HG03097 (cell line): Measurements from ENCODE around the gene CADM4.
"Not testable (repeated sequence)": the region's sequence is repeated elsewhere in the genome, so short reads cannot be mapped to it uniquely, and the experiment has no call there.

Experiments
- ATAC-seq: cut with Tn5 transposase; IDR thresholded peaks from one replicate; pipeline ENCODE4 v1.9.1; 2021; ENCODE audit not compliant: unreplicated experiment, low FRiP score

CADM4 gene

DNA sequence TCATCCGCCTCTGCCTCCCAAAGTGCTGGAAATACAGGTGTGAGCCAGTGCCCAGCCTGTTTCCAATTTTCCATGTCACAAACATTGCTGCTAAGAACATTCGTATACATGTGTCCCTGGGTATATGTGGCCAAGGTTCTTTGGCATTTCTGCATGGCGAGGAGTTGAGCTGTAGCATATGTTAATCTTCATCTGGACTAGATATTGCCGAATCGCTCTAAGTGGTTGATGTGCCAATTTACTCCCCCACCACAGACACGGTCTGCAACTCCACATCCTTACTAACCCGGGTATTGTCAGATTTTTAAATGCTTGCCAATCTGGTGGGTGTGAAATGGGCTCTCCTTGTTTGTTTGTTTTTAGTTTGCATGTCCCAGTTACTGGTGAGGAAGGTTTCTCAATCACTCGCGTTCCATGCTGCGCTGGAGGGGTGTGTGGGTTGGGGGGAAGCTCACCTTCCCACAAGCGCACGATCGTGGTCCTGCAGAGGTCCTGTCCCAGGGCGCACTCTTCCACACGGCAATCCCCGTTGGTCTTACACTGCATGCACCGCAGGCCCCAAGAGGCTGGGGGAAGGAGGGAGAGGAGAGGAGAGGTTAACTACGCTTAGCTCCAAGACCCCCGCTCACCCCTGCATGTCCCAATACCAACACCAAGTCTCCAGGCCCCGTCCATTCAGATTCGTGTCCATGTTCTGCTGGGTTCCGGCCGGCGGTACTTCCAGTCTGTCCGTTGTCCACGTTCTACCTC, 27.7 kb upstream of the CADM4 start:
- no peak for ATAC-seq

DNA sequence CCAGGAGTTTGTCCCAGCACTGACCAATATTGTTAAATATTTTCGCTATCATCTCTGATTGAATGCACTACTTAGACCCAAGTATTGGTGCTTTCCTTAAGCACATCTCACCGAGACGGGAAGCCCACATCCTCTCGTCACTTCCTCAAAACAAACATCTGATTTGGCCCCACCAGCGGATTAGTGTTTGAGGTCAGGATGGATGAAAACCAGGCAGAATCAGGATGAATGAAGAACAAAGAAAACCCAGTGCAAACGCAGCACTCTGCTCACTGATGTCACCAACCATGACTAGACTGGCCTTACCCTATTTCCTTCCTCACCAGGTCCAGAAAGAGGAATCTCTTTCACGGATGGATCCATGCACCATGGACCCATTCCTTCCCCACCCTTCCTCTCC, 24.4 kb upstream of the CADM4 start:
- no peak for ATAC-seq

DNA sequence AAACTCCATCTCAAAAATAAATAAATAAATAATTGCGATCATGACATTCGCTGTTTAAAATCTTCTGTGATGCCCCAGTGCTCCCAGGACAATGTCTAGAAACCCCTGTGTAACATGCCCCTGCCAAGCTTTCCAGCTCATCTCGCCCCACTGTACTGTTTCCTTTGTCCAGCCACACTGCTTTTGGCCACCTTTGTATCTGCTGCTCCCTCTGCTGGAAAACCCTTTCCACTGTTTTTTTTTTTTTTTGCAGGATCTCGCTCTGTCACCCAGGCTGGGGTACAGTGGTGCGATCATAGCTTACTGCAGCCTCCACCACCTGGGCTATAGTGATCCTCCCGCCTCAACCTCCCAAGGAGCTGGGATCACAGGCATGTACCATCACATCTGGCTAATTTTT, 22.8 kb upstream of the CADM4 start:
- no peak for ATAC-seq

DNA sequence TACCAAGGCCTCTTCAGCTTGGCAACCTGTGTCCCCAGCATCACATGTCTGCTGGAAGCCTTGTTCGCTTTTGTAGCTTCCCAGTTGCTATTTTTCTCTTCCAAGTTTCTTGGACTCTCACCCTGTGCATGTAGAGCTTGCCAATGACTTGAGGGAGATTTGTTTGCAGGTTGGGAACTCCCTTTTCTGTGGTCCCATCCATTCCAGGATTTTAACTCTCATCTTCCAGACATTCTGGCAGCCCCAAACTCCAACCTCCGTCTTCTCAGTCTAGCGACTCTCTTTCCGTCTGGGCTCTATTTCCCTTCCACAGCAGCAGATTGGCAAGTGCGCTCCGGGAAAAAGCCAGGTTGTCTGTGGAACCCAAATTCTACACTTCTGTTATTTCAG, 21.3 kb upstream of the CADM4 start:
- ATAC-seq: no peak

DNA sequence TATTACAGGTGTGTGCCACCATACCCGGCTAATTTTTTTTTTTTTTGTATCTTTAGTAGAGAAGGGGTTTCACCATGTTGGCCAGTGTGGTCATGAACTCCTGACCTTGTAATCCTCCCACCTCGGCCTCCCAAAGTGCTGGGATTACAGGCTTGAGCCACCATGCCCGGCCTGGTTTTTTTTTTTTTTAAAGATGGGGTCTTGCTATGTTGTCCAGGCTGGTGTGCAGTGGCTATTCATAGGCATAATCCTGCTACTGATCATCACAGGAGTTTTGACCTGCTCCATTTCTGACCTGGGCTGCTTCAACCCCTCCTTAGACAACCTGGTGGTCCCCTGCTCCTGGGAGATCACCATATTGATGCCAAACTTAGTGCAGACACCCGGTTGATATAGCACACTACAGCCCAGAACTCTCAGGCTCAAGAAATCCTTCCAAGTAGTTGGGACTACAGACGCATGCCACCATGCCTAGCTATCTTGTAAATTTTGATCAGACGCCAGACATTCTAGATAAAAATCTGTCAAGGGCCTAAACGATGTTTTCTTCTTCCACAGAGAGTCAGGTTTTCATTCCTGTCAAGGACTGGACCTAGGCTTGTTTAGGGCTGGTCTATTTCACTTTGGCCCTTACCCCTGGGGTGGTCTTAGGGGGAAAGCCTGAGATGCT, 20.8 kb upstream of the CADM4 start:
- ATAC-seq: no peak

DNA sequence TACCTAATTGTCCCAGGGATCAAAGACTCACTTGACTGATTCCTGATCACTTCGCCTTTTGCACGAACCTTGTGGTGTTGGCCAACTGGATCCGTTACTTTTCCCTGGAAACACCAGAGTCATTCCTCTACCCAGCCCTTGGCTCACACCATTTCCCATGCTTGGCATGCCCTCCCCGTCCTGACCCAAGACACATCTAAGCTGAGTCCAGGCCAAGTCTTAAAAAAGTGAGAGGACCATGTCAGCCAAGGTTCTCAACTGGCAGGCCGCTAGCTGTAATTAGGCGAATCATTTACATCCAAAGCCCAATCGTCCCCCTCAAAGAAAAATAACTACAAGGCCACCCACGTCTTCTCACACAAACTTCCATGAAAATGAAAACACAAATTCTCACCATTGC, 18.8 kb upstream of the CADM4 start:
- no peak for ATAC-seq

DNA sequence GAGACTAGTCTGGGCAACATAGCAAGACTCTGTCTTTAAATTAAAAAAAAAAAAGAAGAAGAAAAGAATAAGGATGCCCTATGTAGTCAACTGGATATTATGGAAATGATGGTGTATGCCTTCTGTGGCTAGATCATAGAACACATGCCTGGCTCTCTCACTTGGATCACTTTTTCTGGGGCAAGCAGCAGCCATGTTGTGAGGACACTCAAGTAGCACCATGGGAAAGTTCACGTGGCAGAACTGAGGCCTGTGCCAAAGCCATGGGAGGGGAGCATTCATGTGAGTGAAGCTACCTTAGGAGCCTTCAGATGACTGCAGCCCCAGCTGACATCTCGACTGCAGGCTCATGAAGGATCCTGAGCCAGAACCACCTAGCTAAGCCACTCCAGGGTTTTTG, 18.4 kb upstream of the CADM4 start:
- no peak for ATAC-seq

DNA sequence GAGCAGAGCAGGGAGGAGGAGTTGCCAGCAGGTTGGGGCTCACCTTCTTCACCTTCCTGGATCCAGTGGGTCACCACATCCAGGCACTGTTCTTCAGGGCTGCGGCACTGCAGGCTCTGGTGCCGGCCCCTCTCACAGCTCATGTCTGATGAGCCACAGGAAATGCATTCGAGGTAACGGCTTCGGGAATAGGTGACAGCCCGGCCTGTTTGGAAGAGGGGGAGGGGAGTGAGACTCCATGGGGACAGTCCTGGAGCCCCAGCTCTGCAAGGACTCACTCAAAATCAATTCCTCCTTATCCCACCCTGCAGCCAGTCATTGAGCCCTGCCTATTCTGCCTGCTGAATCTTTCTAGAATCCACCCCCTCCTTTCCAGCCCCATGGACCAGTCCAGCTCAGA, 16.8 kb upstream of the CADM4 start:
- no peak for ATAC-seq

DNA sequence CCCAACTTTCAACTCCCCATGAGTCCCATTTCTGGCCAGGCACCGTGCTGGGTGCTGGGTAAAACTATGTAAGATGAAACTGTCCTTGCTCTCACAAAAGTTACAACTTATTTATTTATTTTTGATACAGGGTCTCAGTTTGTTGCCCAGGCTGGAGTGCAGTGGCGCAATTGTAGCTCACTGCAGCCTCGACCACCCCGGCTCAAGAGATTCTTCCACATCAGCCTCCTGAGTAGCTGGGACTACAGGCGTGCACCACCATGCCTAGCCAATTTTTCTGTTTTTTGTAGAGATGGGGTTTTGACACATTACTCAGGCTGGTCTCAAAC, 12.9 kb upstream of the CADM4 start:
- no peak for ATAC-seq

DNA sequence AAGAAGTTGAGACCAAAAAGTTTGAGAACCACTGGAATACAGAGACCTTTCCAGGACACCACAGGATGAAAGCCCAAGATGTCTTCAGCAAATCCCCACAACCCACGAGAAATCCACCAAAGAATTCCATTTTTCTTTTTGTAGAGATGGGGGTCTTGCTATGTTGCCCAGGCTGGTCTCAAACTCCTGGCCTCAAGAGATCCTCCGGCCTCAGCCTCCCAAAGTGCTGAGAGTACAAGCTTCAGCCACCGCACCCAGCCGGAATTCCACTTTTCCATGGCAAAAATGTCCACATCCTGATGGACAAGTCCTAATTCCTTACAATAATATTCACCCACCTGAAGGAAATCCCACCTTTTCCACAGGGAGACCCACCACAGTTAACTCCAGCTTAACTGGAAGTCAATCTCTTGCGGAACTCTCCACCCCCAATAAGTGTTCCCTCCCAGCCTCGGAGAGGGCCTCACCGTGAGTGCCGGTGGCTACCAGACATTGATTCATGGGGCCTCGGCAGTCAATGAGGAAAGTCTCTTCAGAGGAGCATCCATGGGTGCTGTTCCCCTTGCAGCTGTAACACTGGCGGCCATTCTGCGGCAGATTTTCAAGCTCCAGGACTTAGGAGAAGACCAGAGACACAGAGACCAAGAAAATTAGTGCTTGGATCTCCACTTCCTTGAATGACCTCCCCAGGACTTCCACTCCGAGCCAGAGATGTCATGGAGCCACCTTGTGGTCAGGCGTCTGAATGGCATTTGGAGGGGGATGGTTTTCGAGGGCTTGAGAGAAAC, 12.3 kb upstream of the CADM4 start:
- ATAC-seq: no peak

DNA sequence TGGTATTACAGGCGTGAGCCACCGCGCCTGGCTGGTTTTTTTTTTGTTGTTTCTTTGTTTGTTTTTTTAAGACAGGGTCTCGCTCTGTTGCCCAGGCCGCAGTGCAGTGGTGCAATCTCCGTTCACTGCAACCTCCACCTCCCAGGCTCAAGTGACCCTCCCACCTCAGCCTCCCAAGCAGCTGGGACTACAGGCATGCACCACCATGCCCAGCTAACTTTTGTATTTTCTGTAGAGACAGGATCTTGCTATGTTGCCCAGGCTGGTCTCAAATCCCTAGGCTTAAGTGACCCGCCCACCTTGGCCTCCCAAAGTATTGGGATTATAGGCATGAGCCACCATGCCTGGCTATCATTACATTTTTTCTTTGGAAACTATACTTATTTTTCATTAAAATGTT, 10.6 kb upstream of the CADM4 start:
- not testable (repeated sequence) for ATAC-seq

DNA sequence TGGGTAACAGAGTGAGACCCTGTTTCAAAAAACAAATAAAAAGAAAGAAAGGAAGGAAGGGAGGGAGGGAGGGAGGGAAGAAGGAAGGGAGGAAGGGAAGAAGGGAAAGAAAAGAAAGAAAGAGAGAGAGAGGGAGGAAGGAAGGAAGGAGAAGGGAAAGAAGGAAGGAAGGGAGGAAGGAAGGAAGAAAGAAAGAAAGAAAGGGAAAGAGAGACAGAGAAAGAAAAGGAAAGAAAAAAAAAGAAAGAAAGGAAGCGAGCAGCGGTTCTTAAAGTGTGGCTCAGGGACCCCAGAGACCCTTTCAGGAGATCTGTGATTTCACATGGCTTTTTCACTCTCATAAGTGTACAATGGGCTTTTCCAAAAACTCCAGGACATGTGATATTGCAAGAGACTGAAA, 9.9 kb upstream of the CADM4 start:
- ATAC-seq: no peak

DNA sequence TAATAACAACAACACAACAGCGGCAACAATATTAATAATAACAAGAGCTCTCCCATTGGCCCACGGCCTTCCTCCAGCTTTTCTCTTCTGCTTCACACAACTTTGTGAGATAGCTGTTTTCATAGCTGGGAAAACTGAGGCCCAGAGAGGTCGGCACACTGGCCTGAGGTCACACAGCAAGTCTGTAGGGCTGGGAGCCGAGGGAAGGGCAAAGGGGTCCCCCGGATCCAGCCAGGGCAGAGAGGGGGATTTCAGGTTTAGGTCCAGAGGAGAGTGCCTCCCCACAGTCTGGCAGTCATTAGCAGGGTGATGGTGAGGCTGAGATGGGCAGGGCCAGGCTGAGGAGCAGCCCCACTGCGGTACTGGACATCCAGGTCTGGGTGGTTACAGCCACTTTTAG, 9.0 kb upstream of the CADM4 start:
- ATAC-seq: no peak

DNA sequence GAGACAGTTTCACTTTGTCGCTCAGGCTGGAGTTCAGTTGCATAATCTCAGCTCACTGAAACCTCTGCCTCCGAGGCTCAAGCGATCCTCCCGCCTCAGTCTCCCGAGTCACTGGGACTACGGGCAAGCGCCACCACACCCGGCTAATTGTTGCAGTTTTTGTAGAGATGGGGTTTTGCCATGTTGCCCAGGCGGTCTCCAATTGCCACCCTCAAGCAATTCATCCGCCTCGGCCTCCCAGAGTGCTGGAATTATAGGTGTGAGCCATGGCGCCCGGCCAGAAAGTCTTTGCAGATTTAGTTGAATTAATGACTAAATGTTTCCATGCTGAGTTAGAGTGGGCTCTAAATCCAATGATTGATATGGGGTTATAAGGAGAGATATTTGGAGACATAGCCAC, 4.5 kb upstream of the CADM4 start:
- no peak for ATAC-seq

DNA sequence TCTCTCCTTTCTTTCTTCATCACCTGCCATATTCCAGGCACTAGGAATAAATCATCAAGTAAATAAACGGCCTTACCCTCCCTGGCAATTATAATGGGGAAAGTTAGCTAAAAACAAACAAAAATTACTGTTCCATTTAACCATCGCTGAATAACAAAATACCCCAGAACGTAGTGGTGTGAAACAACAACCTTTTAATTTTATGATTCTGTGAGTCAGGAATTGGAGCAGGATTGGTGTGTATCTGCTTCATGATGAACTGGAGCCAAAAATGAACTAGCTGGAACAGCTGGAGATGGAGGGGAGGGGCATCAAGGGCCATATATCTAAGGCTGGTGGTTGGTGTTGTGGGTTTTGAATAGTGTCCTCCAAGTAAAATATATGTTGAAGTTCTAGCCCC, 3.7 kb upstream of the CADM4 start:
- no peak for ATAC-seq

DNA sequence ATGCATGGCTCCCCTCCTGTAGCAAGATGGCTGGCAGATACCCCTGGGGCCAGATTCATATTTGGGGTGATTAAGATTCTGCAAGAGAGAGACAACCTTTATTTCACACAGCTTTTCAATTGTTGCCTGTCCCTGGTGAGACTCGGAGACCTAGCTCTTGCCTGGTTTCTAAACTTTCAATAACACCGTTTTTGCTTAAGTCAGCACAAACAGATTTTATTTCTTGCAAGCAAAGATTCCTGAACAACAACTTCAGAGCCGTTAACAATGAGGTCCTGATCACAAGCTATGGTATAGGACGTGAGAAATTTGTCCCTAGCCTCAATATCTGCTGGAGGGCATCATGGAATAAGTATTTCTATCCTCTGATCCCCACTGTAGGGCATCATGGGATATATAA, 2.9 kb upstream of the CADM4 start:
- no peak for ATAC-seq

DNA sequence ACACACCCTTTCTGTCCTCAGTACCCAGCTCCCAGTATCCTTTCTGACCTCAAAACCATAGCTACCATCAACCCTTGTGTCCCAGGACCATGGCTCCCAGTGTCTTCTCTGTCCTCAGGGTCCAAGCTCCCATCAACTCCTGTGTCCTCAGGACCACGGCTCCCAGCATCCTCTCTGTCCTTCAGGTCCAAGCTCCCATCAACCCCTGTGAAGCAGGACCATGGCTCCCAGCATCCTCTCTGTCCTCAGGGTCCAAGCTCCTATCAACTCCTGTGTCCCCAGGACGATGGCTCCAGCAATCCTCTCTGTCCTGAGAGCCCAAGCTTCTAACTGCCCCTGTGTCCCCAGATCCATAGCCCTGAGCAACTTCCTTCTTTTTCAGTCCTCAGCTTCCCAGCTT, 1.7 kb upstream of the CADM4 start:
- no peak for ATAC-seq

DNA sequence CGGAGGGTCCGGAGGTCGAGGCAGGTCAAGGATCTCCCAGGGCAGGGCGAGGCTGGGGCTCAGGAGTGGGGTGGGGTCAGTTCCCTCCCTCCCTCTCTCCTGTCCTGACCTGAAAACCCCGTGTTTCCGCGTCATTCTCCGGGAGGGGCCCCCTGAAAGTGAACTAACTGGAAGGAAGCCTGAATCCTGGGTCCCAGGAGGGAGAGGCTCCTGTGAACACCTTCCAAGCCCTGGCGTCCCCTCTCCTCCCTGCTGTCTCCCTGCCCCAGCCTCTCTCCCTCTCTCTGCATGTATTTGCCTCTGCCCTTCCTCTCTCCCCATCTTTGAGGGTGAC, 741 bp upstream of the CADM4 start:
- no peak for ATAC-seq

DNA sequence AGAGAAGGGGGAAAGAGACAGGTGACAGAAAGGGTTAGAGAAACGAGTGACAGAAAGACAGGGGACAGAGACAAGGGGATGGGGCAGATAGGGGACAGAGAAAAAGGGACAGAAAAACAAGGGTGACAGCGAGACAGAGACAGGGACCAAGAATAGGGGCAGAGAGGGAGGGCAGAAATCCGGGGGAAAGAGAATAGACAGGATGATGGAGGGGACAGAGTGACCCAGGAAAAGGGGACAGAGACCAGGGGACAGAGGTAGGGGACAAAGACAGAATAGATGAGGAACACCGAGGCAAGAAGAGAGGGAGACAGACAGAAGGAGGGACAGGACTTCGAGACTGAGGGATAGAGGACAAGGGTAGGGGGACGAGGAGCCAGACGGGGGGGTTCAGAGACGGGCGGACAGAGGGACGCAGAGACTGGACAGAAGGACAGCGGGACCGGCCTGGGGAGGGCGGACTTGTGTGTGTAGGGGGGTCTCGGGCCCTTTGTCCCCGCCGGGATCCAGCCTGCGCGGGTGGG, 593 bp downstream of the CADM4 start:
- no peak for ATAC-seq

DNA sequence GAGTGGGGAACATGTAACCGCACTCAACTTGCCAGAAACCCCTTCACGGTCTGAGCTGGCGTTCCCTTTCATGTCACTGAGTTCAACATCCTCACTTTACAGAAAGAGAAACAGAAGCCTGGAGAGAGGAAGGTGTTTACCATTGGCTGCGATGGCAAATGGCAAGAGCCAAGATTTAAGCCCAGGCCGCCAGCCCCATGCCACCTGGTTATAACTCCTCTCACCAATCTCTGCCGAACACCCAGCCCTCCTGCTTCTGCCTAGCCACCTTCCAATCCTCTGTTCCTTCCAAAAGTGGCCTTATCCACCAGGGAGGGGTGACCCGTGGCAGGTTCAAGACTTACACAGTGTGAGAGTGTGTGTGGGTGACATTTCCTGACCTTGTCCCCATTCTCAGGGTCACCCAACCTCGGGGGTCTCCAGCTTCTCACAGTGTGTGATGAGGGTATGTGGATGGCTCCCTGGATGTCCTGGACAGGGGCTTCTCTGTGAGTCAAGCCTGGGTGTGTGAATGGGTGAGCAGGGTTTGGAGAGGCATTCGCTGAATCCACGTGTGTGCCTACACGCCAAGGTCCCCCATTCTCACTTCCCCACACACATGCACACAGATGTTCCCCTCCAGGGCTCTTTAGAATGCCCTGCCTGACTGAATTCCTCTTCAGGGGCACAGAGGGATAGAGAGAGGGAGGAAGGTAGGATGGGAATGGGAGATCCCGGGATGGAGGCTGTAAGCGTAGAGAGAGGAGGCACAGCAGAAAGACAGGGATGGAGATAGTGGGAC, 1.2 kb downstream of the CADM4 start:
- no peak for ATAC-seq

DNA sequence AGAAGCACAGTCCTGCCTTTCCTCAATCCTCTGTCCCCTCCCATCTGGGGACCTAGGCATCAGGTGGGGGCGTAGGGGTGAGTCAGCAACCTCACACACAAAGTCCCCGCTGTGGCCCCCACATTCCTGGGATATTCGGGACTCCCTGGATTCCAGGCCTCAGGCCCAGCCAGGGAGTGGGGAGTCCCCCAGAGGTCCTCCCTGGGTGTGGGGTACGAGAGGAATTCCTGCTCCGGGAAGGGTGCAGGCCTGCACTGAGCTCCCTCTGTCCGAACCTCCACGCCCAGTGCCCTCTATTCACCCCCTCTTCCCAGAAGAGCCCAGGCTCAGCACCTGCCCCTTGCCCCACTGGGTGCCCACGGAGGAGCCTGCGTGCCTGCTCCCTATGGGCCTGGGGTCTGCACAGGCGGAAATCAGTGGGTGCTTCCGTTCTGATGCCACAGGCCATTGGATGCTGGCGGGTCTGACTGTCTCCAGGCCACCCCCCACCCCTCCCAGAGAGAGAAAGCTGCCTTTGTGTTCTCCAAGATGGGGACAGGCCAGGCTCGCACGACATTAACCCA, 3.4 kb downstream of the CADM4 start:
- no peak for ATAC-seq
